Stimulated activated effector memory CD8-positive, alpha-beta T cell treated with anti-CD3 and anti-CD28 coated beads, Interleukin-12 subunit alpha, Interleukin-12 subunit beta, amount 100 ng/mL, for 72 hours (primary cell): ENCODE measurements around the gene CASP12.

Experiments used
- ATAC-seq: fragments of 150-1000 bp; cut with Tn5 transposase; 2 replicates; pipeline ENCODE4 v1.10.0; 2021
- DNase-seq, 2 donors: peaks; one replicate each; pipeline ENCODE4 v3.0.0; 2021 to 2022; ENCODE audit warnings: low spot score in 2 of 2
- H3K27ac Mint-ChIP-seq: one replicate; pipeline ENCODE4 v1.8.0; 2022; ENCODE audit warnings: mild to moderate bottlenecking, mixed read lengths
- H3K36me3 Mint-ChIP-seq: one replicate; pipeline ENCODE4 v1.8.0; 2022; ENCODE audit warnings: mild to moderate bottlenecking, mixed read lengths
- H3K4me1 Mint-ChIP-seq: one replicate; pipeline ENCODE4 v1.8.0; 2022; ENCODE audit warnings: mixed read lengths
- H3K4me3 Mint-ChIP-seq: one replicate; pipeline ENCODE4 v1.8.0; 2022; ENCODE audit warnings: mild to moderate bottlenecking, mixed read lengths
- H3K9me3 Mint-ChIP-seq: one replicate; pipeline ENCODE4 v1.8.0; 2022; ENCODE audit warnings: mixed read lengths

The CASP12 gene

DNA sequence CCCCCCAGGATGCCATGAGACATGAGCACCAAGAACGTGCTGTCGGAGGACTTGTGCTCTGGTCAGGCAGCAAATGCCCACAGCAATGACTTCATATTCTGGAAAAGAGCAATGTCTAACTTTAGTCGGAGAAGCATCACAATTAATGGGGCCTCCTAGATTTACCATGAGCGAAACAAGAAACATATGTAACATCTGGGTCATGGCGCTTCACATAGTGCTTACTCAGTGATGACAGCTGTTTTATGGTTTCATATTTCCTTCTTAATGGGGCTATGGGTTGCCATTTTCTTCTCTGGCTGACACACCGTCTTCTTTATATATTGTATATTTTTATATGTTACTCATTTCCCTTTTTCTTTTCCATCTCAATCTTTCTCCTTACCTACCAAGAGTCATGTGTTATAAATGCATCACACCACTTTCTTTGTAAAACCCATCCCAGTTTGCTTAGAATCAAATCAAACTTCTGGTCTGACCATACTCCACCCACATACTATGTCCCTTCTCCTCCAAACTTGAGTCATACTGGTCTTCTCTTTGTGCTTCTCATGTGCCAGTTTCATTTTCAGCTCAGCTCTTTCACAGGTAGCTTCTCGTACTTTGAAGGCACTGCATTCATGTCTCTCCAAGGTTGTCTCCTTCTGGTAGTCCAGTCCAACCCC, 9.4 kb upstream of the CASP12 start:
- H3K27ac Mint-ChIP-seq: peak overlapping the region; percentile 0

DNA sequence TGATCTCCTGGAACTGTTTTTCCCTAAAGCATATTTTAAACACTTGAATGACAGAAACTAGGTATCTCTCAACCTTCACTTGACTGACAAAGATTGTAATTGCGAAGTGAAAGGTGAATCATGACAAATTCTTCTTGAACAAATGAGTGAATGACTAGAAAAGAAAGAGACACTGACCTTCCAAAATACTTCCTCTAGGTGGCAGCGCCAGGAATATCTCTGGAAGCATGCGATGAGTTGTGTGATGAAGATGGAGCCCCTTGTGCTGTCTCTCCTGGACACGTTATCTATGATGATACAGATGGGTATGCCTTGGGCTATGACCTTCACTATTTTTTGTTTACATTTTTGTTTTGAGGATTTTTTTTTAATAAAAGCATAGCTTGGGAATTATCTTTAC, 7.0 kb upstream of the CASP12 start:
- ATAC-seq (no peak), DNase-seq (no peak)
- H3K27ac Mint-ChIP-seq: no peak overlapping the region
- no peaks in the 10 kb centered on the region for H3K9me3 Mint-ChIP-seq
- H3K4me1 Mint-ChIP-seq: peaks cover 32% of the 10 kb centered on the region
- no peak overlapping the region for H3K4me3 Mint-ChIP-seq
- H3K36me3 Mint-ChIP-seq: no peaks in the 10 kb centered on the region

More for the DNA sequence above, 9.4 kb upstream of the CASP12 start:
- peak in 1 of 2 donors; percentile 67 for DNase-seq
- peaks cover 35% of the 10 kb centered on the region for H3K4me1 Mint-ChIP-seq
- ATAC-seq: peak; percentile 97
- H3K36me3 Mint-ChIP-seq: no peaks in the 10 kb centered on the region
- peak overlapping the region; percentile 1 for H3K4me3 Mint-ChIP-seq
- H3K9me3 Mint-ChIP-seq: no peaks in the 10 kb centered on the region

DNA sequence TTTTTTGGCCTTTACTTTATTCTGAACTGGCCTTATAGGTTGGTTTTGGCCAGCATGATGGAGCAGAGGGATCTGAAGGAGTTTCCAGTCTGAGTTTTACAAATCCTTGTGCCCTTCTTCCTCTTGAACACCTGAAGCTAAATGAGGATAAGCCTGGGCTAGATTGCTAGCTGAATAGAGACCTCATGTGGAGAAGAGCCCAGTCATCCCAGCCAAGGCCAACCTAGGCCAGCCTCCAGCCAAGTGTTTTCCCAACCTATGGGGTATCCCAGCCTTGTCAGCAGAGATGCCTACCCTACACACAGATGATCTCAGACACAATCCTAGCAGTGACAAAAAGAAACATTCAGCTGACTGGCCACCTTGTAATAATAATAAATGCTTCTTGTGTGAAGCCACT, 966 bp upstream of the CASP12 start:
- Mint-ChIP-seq H3K4me3 (no peak overlapping the region), H3K4me1 (peaks cover 22% of the 10 kb centered on the region), H3K27ac (no peak overlapping the region), H3K36me3 (no peaks in the 10 kb centered on the region), H3K9me3 (no peaks in the 10 kb centered on the region)
- ATAC-seq (no peak), DNase-seq (no peak)

DNA sequence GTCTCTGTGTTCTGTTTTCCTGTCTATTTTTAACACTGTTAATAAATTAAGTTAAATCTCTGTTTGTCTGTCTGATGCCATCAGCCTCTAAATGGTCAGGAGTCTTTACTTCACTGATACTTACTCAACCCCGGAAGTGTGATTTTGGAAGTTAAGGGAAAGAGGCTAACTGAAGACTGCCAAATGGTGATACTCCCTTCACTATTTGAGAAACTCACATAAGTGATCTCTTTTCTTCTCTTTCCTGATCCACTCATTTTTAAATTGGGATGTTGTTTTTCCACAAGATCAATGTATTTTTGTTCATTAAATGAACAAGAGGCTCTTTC, 389 bp upstream of the CASP12 start:
- H3K36me3 Mint-ChIP-seq: no peaks in the 10 kb centered on the region
- ATAC-seq (no peak), DNase-seq (no peak)
- H3K9me3 Mint-ChIP-seq: no peaks in the 10 kb centered on the region
- peak overlapping the region; percentile 62 for H3K4me3 Mint-ChIP-seq
- peak overlapping the region; percentile 86 for H3K27ac Mint-ChIP-seq
- H3K4me1 Mint-ChIP-seq: peaks cover 22% of the 10 kb centered on the region

DNA sequence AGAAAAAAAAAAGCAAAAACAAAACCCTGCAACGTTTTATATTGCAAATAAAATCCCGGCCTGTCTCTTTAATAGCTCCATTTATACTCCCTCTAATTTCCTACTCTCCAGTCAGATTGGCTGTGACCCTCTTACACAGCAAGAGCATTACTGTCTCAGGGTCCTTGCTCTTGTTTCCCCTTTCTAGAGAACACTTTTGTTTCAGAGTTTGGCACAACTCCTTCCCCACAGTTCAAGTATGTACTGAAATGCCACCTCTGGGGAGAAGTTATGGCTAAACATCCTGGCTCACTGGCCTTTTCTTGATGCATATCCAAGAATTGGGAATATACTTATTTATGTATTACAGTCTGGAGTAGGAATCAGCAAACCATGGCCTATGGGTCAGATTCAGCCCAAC, 2.6 kb downstream of the CASP12 start:
- Mint-ChIP-seq H3K4me1 (peaks cover 12% of the 10 kb centered on the region), H3K4me3 (no peak overlapping the region), H3K27ac (no peak overlapping the region), H3K9me3 (no peaks in the 10 kb centered on the region), H3K36me3 (no peaks in the 10 kb centered on the region)
- DNase-seq (no peak), ATAC-seq (no peak)

DNA sequence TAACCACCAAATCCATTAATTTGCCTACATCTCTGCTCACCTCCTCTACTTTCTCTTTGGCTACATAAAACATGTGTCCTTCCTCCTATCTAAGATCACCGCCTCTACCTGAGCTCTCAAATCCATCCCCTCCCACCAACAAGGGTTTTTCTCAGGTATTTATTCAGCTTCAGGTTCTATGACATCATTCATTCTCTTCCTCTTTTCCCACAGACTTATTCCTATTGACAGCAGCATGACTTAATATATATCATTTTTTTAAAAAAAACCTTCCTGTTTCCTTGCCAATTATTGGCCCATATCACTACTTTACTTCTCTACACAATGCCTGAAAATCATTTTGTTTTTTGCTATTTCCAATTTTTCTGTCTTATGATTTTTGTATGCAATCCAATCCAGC, 4.4 kb downstream of the CASP12 start:
- no peak overlapping the region for H3K4me3 Mint-ChIP-seq
- DNase-seq (no peak), ATAC-seq (no peak)
- H3K4me1 Mint-ChIP-seq: peaks cover 12% of the 10 kb centered on the region
- no peak overlapping the region for H3K27ac Mint-ChIP-seq
- no peaks in the 10 kb centered on the region for H3K9me3 Mint-ChIP-seq
- no peaks in the 10 kb centered on the region for H3K36me3 Mint-ChIP-seq

DNA sequence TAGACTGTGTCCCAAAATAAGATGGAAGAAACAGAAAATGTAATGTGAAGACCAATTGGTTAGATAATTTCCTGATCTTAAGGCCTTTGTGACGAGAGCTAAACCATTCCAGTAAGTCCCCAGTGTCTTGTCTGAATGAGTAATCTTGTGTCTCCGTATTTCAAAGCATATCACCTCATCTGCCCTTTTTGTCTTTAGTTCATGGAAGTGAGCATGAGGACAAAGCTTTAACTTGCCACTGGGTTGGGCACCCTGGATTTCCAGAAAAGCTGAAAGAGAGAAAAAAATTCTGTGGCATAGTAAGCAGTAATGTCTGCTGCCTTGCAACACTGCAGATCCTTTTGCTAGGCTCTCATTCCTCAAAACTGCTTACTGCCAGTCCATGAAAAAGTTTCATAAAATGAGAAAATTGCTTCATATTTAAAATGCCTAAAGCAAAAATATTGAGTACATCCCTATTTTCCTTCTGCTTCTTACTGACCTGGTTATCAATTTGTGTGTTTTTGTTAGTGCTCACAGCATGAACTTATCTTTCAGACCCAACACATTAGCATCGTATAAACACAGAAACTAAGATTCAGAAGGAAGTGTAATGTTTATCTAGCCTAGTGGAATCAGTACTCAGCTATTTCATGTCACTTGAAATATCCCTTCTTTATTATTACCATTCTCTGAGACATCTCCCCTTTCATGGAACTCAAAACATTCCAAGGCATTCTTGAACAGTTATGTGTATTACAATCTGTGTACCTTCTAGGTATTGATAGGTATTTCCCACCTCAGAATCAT, 5.3 kb downstream of the CASP12 start:
- no peak overlapping the region for H3K4me3 Mint-ChIP-seq
- H3K9me3 Mint-ChIP-seq: no peaks in the 10 kb centered on the region
- ATAC-seq: no peak
- peaks cover 4% of the 10 kb centered on the region for H3K4me1 Mint-ChIP-seq
- H3K27ac Mint-ChIP-seq: no peak overlapping the region
- DNase-seq: no peak
- H3K36me3 Mint-ChIP-seq: no peaks in the 10 kb centered on the region

DNA sequence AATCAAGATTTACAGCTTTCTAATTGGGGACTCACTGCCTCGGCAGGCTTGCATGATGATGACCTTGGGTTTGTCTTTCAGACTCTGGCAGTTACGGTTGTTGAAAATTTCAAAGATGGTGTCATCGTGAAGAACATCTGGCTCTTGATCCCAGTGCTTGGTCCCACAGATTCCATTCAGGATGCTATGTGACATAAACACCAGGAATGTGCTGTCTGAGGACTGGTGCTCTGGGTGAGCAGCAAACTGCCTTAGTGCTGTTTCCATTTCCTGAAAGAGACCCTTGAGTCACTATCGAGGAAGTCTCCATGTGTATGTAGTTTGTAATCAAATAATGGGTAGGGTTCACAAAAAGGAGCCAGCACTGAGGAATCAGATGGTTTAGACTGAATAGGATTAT, 7.1 kb downstream of the CASP12 start:
- no peak overlapping the region for H3K27ac Mint-ChIP-seq
- no peak for DNase-seq

DNA sequence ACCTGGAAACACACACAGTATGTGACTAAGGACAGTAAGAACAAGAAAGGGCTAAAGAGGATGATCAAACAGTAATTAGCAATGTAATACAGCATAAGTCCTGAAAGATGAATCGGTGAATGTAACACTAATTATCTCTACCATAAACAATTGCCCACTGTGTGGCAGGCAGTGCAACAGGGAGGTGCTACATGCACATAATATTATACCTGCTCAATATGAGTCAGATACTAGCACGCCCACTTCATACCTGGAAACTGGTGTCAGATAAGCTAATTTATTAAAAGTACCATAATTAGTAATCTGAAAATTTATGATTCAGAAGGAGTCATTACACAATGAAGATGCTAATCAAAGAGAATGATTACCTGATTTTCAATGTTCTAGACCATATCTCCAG, 14.9 kb downstream of the CASP12 start:
- Mint-ChIP-seq H3K4me3 (no peak overlapping the region), H3K27ac (no peak overlapping the region), H3K9me3 (no peaks in the 10 kb centered on the region), H3K4me1 (peaks cover 6% of the 10 kb centered on the region), H3K36me3 (no peaks in the 10 kb centered on the region)
- ATAC-seq (peak; percentile 50), DNase-seq (no peak)

More for the DNA sequence above, 7.1 kb downstream of the CASP12 start:
- Mint-ChIP-seq H3K4me3 (no peak overlapping the region), H3K36me3 (no peaks in the 10 kb centered on the region), H3K4me1 (no peaks in the 10 kb centered on the region), H3K9me3 (no peaks in the 10 kb centered on the region)
- no peak for ATAC-seq

DNA sequence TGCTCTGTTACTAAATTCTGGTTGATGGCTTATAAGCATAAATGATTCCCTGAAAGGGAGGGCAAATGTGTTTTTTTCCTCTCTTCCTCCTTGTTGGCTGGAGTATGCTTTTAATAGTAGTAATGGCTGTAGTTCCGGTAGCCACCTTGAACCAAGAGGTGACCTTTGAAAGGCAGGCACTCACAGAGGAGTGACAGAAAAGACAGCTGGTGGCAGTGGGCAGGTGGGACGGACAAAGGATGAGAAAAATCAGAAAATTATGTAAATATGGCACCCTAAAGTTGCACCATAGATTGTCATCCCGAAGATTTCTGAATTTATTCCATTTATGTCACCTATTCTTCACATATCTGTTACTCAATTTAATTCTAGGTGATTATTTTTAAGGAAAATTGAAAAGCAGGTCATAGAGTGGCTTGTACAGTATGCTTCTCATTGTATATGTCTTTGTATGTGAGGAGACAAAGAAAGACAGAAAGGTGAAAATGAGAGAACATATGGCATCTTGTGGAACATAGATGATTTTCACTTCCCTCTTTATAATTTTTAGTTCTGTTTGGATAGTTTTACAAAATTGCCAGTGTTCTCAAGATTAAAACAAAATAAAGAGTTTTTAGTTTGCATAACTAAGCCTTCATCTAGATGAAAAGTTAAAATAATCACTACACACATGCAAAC, 17.0 kb downstream of the CASP12 start:
- peaks cover 24% of the 10 kb centered on the region for H3K4me1 Mint-ChIP-seq
- no peak for ATAC-seq

DNA sequence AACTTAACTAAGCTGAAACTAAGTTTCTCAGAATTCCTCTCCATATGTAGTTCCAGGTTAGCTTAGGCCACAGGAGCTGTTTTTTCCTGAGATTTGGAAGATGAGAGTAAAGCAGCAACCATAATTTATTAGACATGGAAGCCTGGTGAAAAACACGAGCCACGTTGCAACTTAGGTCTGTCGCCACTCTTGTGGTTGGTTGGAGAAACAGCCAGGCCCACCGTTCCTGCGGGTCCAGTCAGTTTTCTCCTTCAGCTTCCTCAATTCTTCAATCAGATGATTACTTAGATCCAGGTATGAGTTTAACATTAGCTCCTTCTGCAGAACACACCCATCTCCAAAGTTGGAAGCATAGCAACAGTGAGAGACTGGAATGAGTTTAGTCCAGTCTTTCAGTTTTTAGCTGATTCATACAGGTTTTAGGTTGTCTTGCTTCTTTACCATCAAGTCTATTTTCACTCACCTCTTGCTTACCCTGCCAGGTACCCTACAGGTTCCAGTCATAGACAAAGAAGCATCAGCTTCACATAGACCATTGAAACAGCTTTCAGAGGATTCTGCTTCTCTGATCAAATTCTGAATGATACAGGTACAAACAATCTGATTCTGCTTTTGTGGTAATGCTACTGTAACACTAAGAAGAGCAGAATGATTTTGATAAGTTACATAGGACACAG, 18.6 kb downstream of the CASP12 start:
- Mint-ChIP-seq H3K4me1 (peaks cover 36% of the 10 kb centered on the region), H3K9me3 (no peaks in the 10 kb centered on the region), H3K4me3 (no peak overlapping the region), H3K27ac (no peak overlapping the region), H3K36me3 (no peaks in the 10 kb centered on the region)
- DNase-seq: no peak
- ATAC-seq: peak; percentile 48

More for the DNA sequence above, 17.0 kb downstream of the CASP12 start:
- no peak for DNase-seq
- no peak overlapping the region for H3K27ac Mint-ChIP-seq
- H3K36me3 Mint-ChIP-seq: no peaks in the 10 kb centered on the region
- H3K4me3 Mint-ChIP-seq: no peak overlapping the region
- H3K9me3 Mint-ChIP-seq: no peaks in the 10 kb centered on the region

DNA sequence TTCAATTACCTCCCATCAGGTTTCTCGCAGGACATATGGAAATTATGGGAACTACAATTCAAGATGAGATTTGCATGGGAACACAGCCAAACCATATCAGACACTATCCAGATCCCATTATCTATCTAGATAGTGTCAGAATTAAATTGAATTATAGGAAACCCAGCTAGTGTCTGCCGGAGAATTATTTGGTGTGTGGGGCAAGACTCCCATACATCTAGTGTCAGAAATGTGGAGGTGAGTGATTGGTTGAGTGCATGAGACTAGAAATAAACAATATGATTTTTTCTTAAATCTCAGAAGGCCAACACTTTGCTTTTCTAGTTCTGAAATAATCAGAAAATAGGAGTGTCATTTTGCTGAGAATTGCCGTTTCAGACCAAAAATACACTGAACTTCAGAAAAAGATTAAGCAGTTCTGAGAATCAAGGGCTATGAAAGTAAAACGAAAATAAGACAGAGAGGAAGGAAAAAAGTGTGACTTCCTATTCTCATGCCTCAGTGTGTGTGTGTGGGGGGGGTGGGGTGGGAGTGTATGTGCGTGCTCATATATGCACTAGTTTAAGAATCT, 21.3 kb downstream of the CASP12 start:
- Mint-ChIP-seq H3K4me3 (peak overlapping the region; percentile 32), H3K9me3 (no peaks in the 10 kb centered on the region), H3K4me1 (peaks cover 30% of the 10 kb centered on the region), H3K36me3 (no peaks in the 10 kb centered on the region), H3K27ac (peak overlapping the region; percentile 74)
- DNase-seq (no peak), ATAC-seq (peak; percentile 86)

DNA sequence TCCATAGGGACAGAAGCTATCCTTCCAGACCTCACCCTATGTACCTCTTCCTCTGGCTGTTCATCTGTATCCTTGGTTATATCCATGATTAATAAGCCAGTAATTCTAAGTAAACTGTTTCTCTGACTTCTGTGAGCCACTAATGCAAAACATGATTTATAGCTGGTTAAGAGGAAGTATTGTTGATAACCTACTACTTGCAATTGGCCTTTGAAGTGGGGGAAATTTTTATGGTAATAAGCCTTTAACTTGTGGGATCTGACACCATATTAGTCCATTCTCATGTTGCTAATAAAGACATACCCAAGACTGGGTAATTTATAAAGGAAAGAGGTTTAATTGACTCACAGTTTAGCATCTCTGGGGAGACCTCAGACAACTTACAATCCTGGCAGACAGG, 21.9 kb downstream of the CASP12 start:
- Mint-ChIP-seq H3K36me3 (no peaks in the 10 kb centered on the region), H3K4me3 (peak overlapping the region; percentile 32), H3K9me3 (no peaks in the 10 kb centered on the region), H3K4me1 (peaks cover 30% of the 10 kb centered on the region), H3K27ac (peak overlapping the region; percentile 74)
- DNase-seq (no peak), ATAC-seq (no peak)

DNA sequence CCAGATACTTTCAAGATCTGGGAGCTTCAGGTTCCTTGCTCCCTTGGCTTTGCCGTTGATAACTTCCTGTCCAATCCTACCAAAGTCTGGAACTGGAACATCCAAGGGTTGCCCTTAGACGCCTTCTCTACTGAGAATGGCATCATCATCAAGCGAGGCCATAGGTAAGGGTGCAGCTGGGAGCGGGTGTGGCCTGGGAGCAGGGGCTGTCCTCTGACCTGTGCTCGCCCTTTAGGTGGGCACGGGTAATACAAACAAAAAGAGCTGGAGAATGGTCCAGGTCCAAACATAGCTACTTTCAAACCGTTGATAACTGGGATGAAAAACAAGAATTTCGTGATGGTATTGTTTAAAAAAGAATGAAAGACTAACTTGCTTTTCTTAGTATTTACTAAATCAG, 25.0 kb downstream of the CASP12 start:
- DNase-seq (no peak), ATAC-seq (no peak)
- H3K27ac Mint-ChIP-seq: no peak overlapping the region
- H3K36me3 Mint-ChIP-seq: no peaks in the 10 kb centered on the region
- no peaks in the 10 kb centered on the region for H3K9me3 Mint-ChIP-seq
- peaks cover 30% of the 10 kb centered on the region for H3K4me1 Mint-ChIP-seq
- no peak overlapping the region for H3K4me3 Mint-ChIP-seq

DNA sequence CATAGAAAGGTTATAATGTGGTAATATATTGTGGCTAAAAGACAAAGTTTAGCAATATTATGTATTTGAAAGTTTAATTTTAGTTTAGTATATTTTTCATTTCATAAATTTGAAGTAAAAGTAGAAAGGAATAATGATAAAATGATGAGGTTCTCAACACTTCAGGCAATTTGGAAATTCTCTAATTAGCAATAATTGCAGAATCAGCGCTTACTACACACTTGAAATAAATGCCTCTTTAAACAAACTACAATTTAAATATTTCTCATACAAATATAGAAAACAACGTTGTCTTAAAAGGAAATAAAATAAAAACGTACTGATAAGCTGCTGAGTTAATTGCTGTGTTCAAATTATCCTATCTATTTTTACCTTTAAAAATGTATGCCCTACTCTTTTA, 25.9 kb downstream of the CASP12 start:
- H3K4me3 Mint-ChIP-seq: no peak overlapping the region
- ATAC-seq: no peak
- no peaks in the 10 kb centered on the region for H3K9me3 Mint-ChIP-seq
- no peak for DNase-seq
- no peaks in the 10 kb centered on the region for H3K36me3 Mint-ChIP-seq
- peaks cover 23% of the 10 kb centered on the region for H3K4me1 Mint-ChIP-seq
- H3K27ac Mint-ChIP-seq: no peak overlapping the region
